ENCODE measurements around the gene ATRAID.

DNA sequence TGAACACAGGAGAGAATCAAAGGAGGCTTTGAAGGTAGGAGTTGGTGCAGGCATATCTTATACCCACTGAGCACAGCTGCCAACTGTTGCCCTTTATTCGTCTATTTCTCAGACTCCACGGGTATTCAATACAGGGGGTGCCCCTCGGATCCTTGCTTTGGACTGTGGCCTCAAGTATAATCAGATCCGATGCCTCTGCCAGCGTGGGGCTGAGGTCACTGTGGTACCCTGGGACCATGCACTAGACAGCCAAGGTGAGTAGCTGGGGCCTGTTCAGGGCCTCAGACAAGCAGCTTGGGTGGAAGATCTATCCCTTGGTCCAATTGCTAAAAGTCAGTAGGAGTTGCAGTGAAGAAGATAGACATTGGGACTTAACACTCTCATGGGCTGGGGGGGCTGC lies 10.6 kb downstream of the ATRAID start:
- TF ChIP-seq POLR2AphosphoS5 (IDR thresholded peaks at IDR 0.05; ENCODE audit: borderline replicate concordance, low read depth, low read length) (no peak), EZH2 (IDR thresholded peaks at IDR 0.05) (no peak), FOXP2 (optimal IDR thresholded peaks at IDR 0.05; ENCODE audit: control extremely low read depth, extremely low read length, insufficient read depth) (no peak)
